ENCODE measurements around the gene GOLGA6A. TPM values are rescaled to one million over a fixed set of nuclear protein-coding genes. Genes with fewer than 3 reads are reported as not detected.

Gene GOLGA6A
- total and polyA plus RNA-seq, 2 experiments from 2014 or later: 1.9 TPM; not detected in 1

- no peaks in the 10 kb centered on the region for H3K36me3 ChIP-seq
- no peaks in the 10 kb centered on the region for H3K9me3 ChIP-seq (ENCODE audit: low read depth)
- no peak for DNase-seq (ENCODE audit: low read depth in 1 of 2, low spot score in 1 of 2)
- no peaks in the 10 kb centered on the region for H3K27me3 ChIP-seq
- TF ChIP-seq CTCF (IDR thresholded peaks at IDR 0.05; ENCODE audit: low read depth, low read length): no peak
- no peak overlapping the region for H3K27ac ChIP-seq
- peaks cover 11% of the 10 kb centered on the region for H3K4me1 ChIP-seq (ENCODE audit: low read depth)
- no peak overlapping the region for H3K4me3 ChIP-seq
These were observed 40.4 kb downstream of the GOLGA6A start for GRCh38 chr15:74041777-74042435.

GRCh38 chr15:74041311-74041756, 41.0 kb downstream of the GOLGA6A start:
- Histone ChIP-seq H3K27ac (no peak overlapping the region), H3K4me1 (ENCODE audit: low read depth) (peaks cover 11% of the 10 kb centered on the region), H3K27me3 (no peaks in the 10 kb centered on the region), H3K4me3 (no peak overlapping the region), H3K9me3 (ENCODE audit: low read depth) (no peaks in the 10 kb centered on the region), H3K36me3 (no peaks in the 10 kb centered on the region)
- peak in 1 of 2 donors; percentile 16 for DNase-seq (ENCODE audit: low read depth in 1 of 2, low spot score in 1 of 2)
- TF ChIP-seq CTCF (IDR thresholded peaks at IDR 0.05; ENCODE audit: low read depth, low read length): no peak

GRCh38 chr15:74040109-74040850, 42.1 kb downstream of the GOLGA6A start:
- peak in 1 of 2 donors; percentile 99 for DNase-seq (ENCODE audit: low read depth in 1 of 2, low spot score in 1 of 2)
- TF ChIP-seq CTCF (IDR thresholded peaks at IDR 0.05; ENCODE audit: low read depth, low read length): peak; percentile 3
- Histone ChIP-seq H3K9me3 (ENCODE audit: low read depth) (no peaks in the 10 kb centered on the region), H3K27ac (no peak overlapping the region), H3K4me1 (ENCODE audit: low read depth) (peaks cover 11% of the 10 kb centered on the region), H3K27me3 (no peaks in the 10 kb centered on the region), H3K36me3 (no peaks in the 10 kb centered on the region), H3K4me3 (no peak overlapping the region)

- Histone ChIP-seq H3K36me3 (no peaks in the 10 kb centered on the region), H3K9me3 (ENCODE audit: low read depth) (no peaks in the 10 kb centered on the region), H3K4me1 (ENCODE audit: low read depth) (peaks cover 11% of the 10 kb centered on the region), H3K27ac (no peak overlapping the region), H3K27me3 (no peaks in the 10 kb centered on the region), H3K4me3 (no peak overlapping the region)
- no peak for TF ChIP-seq CTCF (IDR thresholded peaks at IDR 0.05; ENCODE audit: low read depth, low read length)
- no peak for DNase-seq (ENCODE audit: low read depth in 1 of 2, low spot score in 1 of 2)
These were observed 42.7 kb downstream of the GOLGA6A start for GRCh38 chr15:74039656-74040010.

GRCh38 chr15:74038707-74039655, 43.4 kb downstream of the GOLGA6A start:
- Histone ChIP-seq H3K4me3 (no peak overlapping the region), H3K4me1 (ENCODE audit: low read depth) (peaks cover 11% of the 10 kb centered on the region), H3K36me3 (no peaks in the 10 kb centered on the region), H3K9me3 (ENCODE audit: low read depth) (no peaks in the 10 kb centered on the region), H3K27me3 (no peaks in the 10 kb centered on the region), H3K27ac (peak overlapping the region; percentile 12)
- peak in 1 of 2 donors; percentile 65 for DNase-seq (ENCODE audit: low read depth in 1 of 2, low spot score in 1 of 2)
- no peak for TF ChIP-seq CTCF (IDR thresholded peaks at IDR 0.05; ENCODE audit: low read depth, low read length)
